DOHH2 (cell line): ENCODE data around the gene ATRN.

Experiments used
- H3F3A ChIP-seq: fragments of 200-600 bp; sonication (generic), shearing (Covaris generic); 2 replicates; pipeline ENCODE4 v1.6.0; 2016; ENCODE audit warnings: antibody characterized with exemption, mild to moderate bottlenecking; ENCODE audit not compliant: control insufficient read depth, insufficient read depth
- H3K27ac ChIP-seq: fragments of 200-600 bp; sonication (generic); 2 replicates; pipeline ENCODE4 v1.5.1; 2014; ENCODE audit warnings: low read depth, mild to moderate bottlenecking, low read length, moderate library complexity
- H3K27me3 ChIP-seq: fragments of 200-600 bp; sonication (generic); 2 replicates; pipeline ENCODE4 v1.6.1; 2014; ENCODE audit warnings: mild to moderate bottlenecking, low read length, mixed read lengths; ENCODE audit not compliant: control insufficient read depth
- H3K36me3 ChIP-seq: fragments of 200-600 bp; sonication (generic); 2 replicates; pipeline ENCODE4 v1.6.1; 2014; ENCODE audit warnings: mild to moderate bottlenecking, low read length, moderate library complexity, mixed read lengths; ENCODE audit not compliant: control insufficient read depth
- H3K4me1 ChIP-seq: fragments of 200-600 bp; sonication (generic); 2 replicates; pipeline ENCODE4 v1.6.1; 2014; ENCODE audit warnings: mild to moderate bottlenecking, low read length, mixed read lengths; ENCODE audit not compliant: control insufficient read depth
- H3K4me2 ChIP-seq: fragments of 200-600 bp; sonication (generic); 2 replicates; pipeline ENCODE4 v1.6.0; 2014; ENCODE audit warnings: mild to moderate bottlenecking, low read length, moderate library complexity
- H3K4me3 ChIP-seq: fragments of 200-600 bp; sonication (generic); 2 replicates; pipeline ENCODE4 v1.5.1; 2014; ENCODE audit warnings: mild to moderate bottlenecking, low read length, mixed read lengths
- H3K79me2 ChIP-seq: fragments of 200-600 bp; sonication (generic); 2 replicates; pipeline ENCODE4 v1.6.1; 2014; ENCODE audit warnings: mild to moderate bottlenecking, low read length, mixed read lengths; ENCODE audit not compliant: control insufficient read depth
- H3K9me2 ChIP-seq: fragments of 200-600 bp; sonication (generic); replicated peaks from 2 replicates; pipeline ENCODE4 v1.6.1; 2014; ENCODE audit warnings: mild to moderate bottlenecking, low read length, mixed read lengths; ENCODE audit not compliant: control insufficient read depth
- H3K9me3 ChIP-seq: fragments of 200-600 bp; sonication (generic); 2 replicates; pipeline ENCODE4 v1.6.1; 2014; ENCODE audit warnings: antibody characterized with exemption, low read length, mixed read lengths; ENCODE audit not compliant: control insufficient read depth, insufficient read depth
- H4K20me1 ChIP-seq: fragments of 200-600 bp; sonication (generic); 2 replicates; pipeline ENCODE4 v1.6.0; 2014; ENCODE audit warnings: low read depth, mild to moderate bottlenecking, antibody characterized with exemption, low read length, moderate library complexity; ENCODE audit not compliant: control insufficient read depth, insufficient read depth
- CTCF ChIP-seq: fragments of 200-600 bp; sonication (generic); IDR thresholded peaks from one replicate; pipeline ENCODE4 v1.5.1; 2014; ENCODE audit warnings: antibody characterized with exemption, mild to moderate bottlenecking, low read depth, low read length; ENCODE audit not compliant: poor library complexity, severe bottlenecking
- EZH2phosphoT487 ChIP-seq: fragments of 200-600 bp; sonication (generic); IDR thresholded peaks from 2 replicates; pipeline ENCODE4 v1.6.1; 2017; ENCODE audit warnings: borderline replicate concordance, mild to moderate bottlenecking, antibody characterized with exemption, low read length, moderate library complexity, mixed read lengths

ATRN gene

GRCh38 chr20:3545401-3545925 is 74.6 kb downstream of the ATRN start:
- TF ChIP-seq CTCF: no peak
- H3K9me3 ChIP-seq: no peaks in the 10 kb centered on the region
- H3K4me3 ChIP-seq: no peak overlapping the region
- H3F3A ChIP-seq: no peaks in the 10 kb centered on the region
- H3K4me1 ChIP-seq: no peaks in the 10 kb centered on the region
- no peaks in the 10 kb centered on the region for H3K27me3 ChIP-seq
- no peak overlapping the region for H3K27ac ChIP-seq
- no peaks in the 10 kb centered on the region for H3K9me2 ChIP-seq
- no peak overlapping the region for H3K4me2 ChIP-seq
- no peaks in the 10 kb centered on the region for H3K79me2 ChIP-seq
- no peaks in the 10 kb centered on the region for H3K36me3 ChIP-seq
- H4K20me1 ChIP-seq: no peaks in the 10 kb centered on the region

- no peaks in the 10 kb centered on the region for H3K36me3 ChIP-seq
- no peak overlapping the region for H3K27ac ChIP-seq
- H3K79me2 ChIP-seq: no peaks in the 10 kb centered on the region
- H3K4me2 ChIP-seq: no peak overlapping the region
- TF ChIP-seq EZH2phosphoT487 (no peak), CTCF (no peak)
- H3K27me3 ChIP-seq: no peaks in the 10 kb centered on the region
- no peaks in the 10 kb centered on the region for H3K9me2 ChIP-seq
- no peaks in the 10 kb centered on the region for H3K9me3 ChIP-seq
- no peak overlapping the region for H3K4me3 ChIP-seq
- no peaks in the 10 kb centered on the region for H3K4me1 ChIP-seq
- no peaks in the 10 kb centered on the region for H3F3A ChIP-seq
- no peaks in the 10 kb centered on the region for H4K20me1 ChIP-seq
Measured at GRCh38 chr20:3547906-3548305, 77.1 kb downstream of the ATRN start.

DNA sequence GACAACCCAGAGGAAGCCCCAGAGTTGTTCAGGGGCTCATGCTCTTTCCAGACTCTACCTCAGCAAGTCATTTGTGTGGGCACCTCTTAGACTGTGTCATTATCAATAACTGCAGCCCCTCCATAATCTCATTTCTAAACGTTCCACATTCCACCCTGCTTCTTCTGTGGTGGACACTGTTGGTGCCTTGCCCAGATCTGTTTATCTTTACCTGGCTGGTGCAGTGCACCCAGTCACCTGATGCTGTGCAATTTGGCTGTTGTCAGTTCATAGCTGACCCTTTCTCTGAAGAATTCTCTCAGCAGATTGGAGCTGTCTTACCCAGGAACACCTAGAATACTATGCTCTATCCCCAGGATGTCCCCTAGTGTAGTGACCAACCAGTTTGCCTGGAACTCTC is 80.0 kb downstream of the ATRN start:
- Histone ChIP-seq H3K4me2 (no peak overlapping the region), H3K4me3 (no peak overlapping the region), H3K36me3 (no peaks in the 10 kb centered on the region), H3K9me3 (no peaks in the 10 kb centered on the region), H3F3A (no peaks in the 10 kb centered on the region), H3K9me2 (no peaks in the 10 kb centered on the region), H3K4me1 (0 out of 2 replicates have a peak, but pooled peaks cover 3% of the 10 kb centered on the region), H3K79me2 (no peaks in the 10 kb centered on the region), H4K20me1 (no peaks in the 10 kb centered on the region), H3K27ac (no peak overlapping the region), H3K27me3 (no peaks in the 10 kb centered on the region)
- no peak for TF ChIP-seq EZH2phosphoT487
- TF ChIP-seq CTCF: no peak
